Hematopoietic multipotent progenitor cell treated with erythropoietin and hydrocortisone succinate and interleukin-3 and kit ligand, for 4 days (in vitro differentiated cells): Measurements from ENCODE around the gene FADS2.

Experiments
- DNase-seq: peaks from one replicate; pipeline ENCODE4 v3.0.0-alpha.2; 2015

FADS2 gene

DNA sequence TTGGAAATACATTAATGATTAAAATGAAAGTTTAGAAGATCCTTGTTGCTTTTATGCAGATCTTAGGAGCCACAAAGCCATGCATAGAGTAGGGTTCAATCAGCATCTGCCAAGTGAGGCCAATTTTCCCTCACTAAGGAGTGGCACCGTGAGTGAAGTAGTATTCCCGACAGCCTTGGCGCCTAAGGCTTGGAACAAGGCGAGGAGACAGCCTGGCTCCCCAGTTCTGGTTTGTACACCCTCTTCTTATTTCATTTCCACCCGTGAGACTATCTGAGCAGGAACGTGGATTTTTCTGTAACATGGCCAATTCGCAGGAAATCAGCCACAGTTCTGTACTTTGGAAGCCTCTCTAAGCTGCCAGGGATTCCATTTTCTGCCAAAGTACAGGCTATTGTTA is 22.6 kb downstream of the FADS2 start:
- DNase-seq: no peak

DNA sequence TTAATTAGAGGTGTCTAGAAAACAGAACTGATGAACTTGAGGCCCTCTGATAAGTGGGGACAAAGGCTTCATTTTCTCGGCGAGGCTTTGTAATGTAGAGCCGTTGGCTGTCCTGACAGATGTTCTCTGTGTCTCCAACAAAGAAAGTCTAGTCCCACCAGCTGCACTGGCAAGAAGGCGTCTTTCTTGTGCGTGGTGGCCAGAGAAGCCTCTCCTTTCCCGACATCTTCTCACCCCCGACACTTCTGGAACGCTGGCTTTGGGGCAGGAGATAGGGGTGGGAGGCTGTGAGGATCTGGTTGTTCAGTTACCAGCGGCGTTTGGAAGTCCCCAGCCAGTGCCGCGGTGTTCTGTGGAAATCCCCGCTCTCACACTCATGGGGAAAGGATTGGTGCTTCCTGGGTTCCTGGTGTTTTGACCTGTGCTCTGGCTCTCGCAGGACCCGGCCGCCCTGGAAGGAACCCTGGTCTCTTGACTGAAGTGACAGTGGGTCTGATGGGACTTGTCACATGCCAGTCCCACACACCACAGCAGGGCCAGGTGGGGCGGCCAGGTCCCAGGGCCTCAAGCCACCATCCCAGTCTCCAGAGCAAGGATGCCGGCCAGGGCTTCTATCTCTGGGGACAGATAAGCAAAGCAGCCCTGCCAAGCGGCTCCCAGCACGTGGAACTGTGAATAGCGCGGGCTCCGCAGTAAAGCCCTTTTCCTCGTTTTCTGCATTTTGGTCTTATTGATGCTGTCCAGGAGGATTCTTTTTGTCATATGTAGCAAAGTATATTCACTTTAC is 23.2 kb downstream of the FADS2 start:
- no peak for DNase-seq

DNA sequence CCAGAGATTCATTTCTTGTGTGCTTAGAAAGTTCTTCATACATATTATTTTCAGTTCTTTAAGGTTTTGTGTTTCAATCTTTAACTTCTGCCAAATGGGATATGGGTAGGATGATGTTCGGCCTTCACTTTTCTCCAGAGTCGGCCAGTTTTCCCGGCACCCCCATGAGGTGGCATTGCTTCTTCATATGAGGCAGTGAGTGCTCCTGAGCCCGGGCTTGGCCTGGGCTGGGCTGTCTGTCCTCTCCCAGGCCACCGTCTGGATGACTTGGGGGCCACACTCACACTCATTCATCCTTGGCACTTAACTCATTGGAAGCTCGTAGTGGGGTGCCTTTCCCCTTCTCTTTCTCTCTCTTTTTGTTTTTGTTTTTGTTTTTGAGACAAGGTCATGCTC is 23.8 kb downstream of the FADS2 start:
- no peak for DNase-seq

- no peak for DNase-seq
These were observed 25.6 kb downstream of the FADS2 start for GRCh38 chr11:61853698-61854169.

DNA sequence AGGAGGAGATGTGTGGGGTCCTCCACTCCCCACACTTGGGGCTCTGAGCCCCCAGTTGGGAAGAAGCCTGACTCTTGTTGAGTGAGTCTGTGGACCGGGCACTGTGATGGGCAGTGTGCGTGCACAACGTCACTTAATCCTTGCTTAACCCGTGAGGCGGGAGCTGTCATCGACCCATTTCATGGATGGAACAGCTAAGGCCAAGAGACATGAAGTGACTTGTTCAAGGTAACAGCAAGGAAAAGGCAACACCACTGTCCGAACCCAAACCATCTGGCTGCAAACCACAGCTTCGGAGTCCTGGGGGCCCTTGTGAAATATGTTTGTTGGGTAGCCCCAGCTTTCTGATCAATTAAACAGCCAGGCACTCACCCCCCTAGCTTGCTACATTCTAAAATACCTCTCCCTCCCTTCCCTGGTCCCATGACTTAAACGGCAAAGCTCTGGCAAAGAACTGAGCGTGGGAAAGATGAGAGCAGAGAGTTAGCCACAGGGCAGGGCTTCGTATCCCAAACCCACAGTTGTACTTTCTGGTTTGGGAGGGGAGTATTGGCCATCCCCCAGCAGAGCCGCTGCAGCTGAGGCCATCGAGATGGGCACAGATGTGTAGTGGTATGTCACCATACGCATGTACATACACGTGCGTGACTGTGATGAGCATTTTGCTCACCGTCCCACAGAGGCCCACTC is 26.3 kb downstream of the FADS2 start:
- no peak for DNase-seq

- DNase-seq: peak; percentile 12
These were observed 27.0 kb downstream of the FADS2 start for GRCh38 chr11:61854966-61855714.

- peak; percentile 36 for DNase-seq
These were observed 28.0 kb downstream of the FADS2 start for GRCh38 chr11:61855939-61856680.

- peak; percentile 23 for DNase-seq
These were observed 32.2 kb downstream of the FADS2 start for GRCh38 chr11:61860054-61860903.

DNA sequence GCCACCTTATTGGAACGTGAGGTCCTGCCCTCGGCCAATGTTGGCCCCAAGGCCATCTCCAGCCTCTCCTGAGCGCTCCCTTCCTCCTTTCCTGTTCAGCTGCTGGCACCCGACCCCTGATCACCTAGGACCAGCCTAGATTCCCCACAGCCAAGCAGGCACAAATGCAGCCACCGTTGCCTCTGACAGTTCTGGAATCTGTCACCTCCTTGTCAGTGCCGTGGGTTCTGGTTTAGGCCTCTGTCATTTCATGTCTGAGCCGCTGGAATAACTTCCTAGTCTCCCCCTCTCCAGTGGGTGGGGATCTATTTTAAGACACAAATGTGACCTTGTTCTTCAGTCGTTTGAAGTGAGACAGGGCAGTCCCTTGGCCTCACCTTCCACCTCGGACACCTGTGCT is 33.5 kb downstream of the FADS2 start:
- DNase-seq: no peak

DNA sequence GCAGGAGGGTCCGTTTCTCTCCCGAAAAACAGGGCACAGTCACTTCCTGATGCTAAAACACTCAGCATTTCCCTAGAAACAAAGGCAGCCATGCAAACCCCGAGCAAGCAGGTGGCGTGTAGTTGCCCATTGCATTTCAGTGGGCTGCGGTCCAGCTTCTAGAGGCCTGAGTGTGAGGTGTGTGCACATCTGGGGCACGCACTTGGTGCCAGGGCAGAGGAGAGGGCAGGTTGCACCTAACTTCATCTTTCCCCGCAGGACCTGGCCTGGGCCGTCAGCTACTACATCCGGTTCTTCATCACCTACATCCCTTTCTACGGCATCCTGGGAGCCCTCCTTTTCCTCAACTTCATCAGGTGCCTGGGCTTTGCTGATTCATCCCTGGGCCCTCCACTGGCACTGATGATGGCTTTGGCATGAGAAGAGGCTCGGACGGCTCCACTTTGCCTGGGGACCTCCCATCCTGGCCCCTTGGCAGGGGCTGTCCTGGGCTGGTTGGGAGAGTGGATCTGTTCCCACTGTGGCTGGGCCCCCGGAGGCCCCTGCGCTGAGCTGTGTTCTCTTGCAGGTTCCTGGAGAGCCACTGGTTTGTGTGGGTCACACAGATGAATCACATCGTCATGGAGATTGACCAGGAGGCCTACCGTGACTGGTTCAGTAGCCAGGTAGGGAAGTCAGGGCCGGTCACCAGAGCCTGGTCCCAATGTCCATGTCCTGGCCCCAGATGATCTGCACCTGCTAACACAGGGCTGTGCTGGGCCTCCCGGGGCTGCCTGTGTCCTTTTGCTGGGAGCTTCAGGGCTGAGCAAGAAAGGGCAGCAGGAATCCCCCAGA is 34.8 kb downstream of the FADS2 start:
- no peak for DNase-seq

DNA sequence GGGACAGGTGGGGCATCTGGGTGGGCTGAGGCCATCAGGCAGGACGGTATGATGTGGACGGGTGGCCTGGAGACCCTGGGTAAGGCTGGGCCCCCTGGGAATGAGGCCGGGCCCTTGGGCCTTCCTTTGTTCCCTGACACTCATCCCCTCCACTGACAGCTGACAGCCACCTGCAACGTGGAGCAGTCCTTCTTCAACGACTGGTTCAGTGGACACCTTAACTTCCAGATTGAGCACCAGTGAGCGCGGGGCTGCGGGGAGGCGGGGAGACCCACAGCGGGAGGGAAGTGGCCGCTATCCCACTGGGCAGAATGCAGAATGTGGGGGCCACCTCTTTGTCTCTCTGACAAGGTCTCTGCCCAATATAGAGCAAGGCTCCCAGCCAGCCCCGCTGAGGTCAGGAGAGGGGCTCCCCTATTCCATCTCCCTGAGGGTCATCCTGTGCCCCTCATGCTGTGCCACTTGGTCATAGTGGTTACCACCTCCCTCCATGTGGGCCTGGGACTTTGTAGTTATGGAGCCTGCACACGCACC is 35.5 kb downstream of the FADS2 start:
- no peak for DNase-seq

- no peak for DNase-seq
These were observed 37.0 kb downstream of the FADS2 start for GRCh38 chr11:61864814-61865775.

GRCh38 chr11:61866231-61866957 is 38.3 kb downstream of the FADS2 start:
- DNase-seq: no peak

DNA sequence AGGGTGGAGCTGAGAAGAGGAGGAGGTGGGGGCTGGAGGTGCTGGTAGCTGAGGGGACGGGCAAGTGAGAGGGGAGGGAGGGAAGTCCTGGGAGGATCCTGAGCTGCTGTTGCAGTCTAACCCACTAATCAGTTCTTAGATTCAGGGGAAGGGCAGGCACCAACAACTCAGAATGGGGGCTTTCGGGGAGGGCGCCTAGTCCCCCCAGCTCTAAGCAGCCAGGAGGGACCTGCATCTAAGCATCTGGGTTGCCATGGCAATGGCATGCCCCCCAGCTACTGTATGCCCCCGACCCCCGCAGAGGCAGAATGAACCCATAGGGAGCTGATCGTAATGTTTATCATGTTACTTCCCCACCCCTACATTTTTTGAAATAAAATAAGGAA is 38.9 kb downstream of the FADS2 start:
- DNase-seq: no peak

DNA sequence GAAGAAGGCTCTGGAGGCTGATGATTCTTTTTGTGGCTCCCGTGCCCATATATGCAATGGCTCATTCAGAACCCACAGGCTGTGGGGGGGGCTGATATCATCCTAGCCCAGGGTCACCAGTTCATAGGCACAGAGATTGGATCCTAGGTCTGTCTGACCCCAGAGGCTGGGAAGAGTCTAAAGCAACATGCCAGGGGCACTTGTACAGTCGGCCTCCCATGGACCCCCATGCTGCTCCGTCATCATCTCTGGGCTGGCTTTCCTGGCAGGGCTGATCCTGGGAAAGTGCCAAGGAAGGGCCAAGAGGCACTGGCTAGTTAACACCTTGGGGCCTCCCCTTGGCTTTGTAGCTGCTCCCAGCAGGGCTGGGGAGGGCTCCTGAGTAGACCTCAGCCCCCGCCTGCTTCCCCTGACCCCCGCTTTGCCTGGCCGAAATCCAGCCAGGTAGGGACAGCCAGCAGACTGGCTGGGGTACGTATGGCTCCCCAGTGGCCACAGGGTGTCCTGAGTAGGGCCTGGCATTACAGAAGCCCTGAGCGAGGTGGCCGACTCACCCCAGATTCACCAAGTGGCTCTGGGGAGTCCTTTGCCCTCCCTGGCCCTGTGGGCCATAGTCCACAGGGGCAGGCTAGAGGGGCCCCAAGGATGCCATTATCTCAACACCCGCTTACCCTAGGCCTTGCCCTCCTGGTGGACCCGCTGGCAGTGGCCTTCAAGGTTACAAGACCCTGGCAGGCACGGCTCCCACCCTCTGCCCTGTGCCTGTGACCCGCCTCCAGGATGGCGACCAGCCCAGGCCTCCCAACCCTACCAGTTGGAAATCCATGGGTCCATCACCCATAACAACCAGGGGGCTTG is 40.7 kb downstream of the FADS2 start:
- DNase-seq: peak; percentile 64

DNA sequence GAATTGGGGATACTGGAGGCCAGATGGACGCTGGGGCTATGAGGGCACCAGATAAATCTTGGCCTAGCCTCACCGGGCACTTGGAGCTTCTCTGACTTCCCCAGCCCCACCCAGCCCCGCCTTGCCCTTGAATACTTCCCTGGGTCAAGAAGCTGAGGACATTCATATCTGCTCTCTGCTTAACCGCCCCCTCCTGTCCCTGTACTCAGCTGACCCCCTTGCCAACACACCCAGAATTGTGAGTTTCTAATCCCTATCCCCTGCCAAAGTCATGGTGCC is 41.3 kb downstream of the FADS2 start:
- DNase-seq: peak; percentile 78

GRCh38 chr11:61869708-61870451 is 41.8 kb downstream of the FADS2 start:
- peak; percentile 97 for DNase-seq
